C4-2B (cell line): Measurements from ENCODE around the gene ISLR2.

ENCODE experiments used
- ZFX ChIP-seq: fragments of 450-650 bp; IDR thresholded peaks from 2 replicates; pipeline ENCODE4 v1.6.1; 2017
- TF ChIP-seq, protein P1 (sequence below): fragments of 450-650 bp; conservative IDR thresholded peaks from 2 replicates; pipeline ENCODE4 v1.5.1; 2017; ENCODE audit warnings: mild to moderate bottlenecking

DNA sequence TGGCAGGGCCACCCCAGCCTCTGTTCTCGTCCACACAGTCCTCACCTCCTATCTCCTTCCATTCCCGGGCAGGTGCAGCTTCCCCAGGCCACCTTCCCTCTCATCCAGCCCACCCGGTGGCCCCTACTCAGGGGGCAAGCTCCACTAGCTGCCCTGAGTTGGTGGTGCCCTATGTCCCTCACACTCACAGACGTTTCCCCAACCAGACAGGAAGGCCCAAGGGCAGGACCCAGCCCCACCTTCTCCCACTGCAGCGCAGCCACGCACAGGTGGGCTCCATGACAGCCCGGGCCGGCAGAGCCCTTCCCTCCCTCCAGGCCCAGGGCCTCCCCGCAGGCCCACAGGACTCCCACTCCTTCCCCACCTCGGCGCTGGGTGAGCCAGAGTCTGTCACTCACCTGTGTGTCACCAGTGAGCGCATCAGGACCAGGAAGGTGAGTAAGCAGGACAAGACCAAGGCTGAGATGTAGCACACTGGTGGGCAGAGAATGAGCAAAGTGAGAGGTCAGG lies 54.3 kb downstream of the ISLR2 start:
- TF ChIP-seq, protein P1, sequence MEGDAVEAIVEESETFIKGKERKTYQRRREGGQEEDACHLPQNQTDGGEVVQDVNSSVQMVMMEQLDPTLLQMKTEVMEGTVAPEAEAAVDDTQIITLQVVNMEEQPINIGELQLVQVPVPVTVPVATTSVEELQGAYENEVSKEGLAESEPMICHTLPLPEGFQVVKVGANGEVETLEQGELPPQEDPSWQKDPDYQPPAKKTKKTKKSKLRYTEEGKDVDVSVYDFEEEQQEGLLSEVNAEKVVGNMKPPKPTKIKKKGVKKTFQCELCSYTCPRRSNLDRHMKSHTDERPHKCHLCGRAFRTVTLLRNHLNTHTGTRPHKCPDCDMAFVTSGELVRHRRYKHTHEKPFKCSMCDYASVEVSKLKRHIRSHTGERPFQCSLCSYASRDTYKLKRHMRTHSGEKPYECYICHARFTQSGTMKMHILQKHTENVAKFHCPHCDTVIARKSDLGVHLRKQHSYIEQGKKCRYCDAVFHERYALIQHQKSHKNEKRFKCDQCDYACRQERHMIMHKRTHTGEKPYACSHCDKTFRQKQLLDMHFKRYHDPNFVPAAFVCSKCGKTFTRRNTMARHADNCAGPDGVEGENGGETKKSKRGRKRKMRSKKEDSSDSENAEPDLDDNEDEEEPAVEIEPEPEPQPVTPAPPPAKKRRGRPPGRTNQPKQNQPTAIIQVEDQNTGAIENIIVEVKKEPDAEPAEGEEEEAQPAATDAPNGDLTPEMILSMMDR = no peak
- no peak for TF ChIP-seq ZFX
